GM06990 (cell line): ENCODE data around the gene PSMG3.

ENCODE experiments used
- DNase-seq: peaks from one replicate; pipeline ENCODE4 v3.0.0-alpha.2; 2011; ENCODE audit not compliant: insufficient read length; ENCODE audit errors: extremely low read depth
- H3K27me3 ChIP-seq: replicated peaks from 2 replicates; pipeline ENCODE4 v1.6.0; 2011; ENCODE audit warnings: low read length; ENCODE audit not compliant: control insufficient read depth, insufficient read depth
- H3K36me3 ChIP-seq: 2 replicates; pipeline ENCODE4 v1.5.1; 2011; ENCODE audit warnings: low read length; ENCODE audit not compliant: control insufficient read depth, insufficient read depth
- H3K4me3 ChIP-seq: replicated peaks from 2 replicates; pipeline ENCODE4 v1.5.1; 2011; ENCODE audit warnings: low read depth, mild to moderate bottlenecking, control low read depth, low read length
- TF ChIP-seq, protein P1 (sequence below): IDR thresholded peaks from 2 replicates; pipeline ENCODE4 v1.5.1; 2011; ENCODE audit warnings: low read length, control low read depth, mild to moderate bottlenecking, inconsistent platforms; ENCODE audit not compliant: insufficient read depth, poor library complexity, severe bottlenecking

The PSMG3 gene

DNA sequence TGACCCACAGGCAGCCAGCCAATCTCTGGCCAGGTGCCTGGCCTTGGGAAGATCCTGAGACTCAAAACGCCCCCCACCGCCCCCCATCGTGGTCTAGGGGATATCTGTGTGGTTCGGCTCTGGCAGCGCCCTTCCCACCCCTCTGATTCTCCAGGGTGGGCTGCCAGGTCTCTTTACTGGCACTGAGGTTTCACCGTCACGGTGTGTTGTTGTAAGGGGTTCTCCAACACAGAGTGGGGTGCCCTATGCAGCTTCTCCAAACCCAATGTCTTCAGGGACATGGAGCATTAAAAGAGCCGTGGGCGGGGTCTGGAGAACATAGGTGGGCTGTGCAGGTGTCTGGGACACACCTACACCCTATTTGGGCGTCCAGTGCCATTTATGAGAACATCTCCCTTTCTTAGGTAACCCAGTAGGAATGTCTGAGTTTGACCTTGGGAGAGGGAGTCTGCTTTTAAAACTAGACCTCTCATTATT is 37.8 kb downstream of the PSMG3 start:
- TF ChIP-seq, protein P1, sequence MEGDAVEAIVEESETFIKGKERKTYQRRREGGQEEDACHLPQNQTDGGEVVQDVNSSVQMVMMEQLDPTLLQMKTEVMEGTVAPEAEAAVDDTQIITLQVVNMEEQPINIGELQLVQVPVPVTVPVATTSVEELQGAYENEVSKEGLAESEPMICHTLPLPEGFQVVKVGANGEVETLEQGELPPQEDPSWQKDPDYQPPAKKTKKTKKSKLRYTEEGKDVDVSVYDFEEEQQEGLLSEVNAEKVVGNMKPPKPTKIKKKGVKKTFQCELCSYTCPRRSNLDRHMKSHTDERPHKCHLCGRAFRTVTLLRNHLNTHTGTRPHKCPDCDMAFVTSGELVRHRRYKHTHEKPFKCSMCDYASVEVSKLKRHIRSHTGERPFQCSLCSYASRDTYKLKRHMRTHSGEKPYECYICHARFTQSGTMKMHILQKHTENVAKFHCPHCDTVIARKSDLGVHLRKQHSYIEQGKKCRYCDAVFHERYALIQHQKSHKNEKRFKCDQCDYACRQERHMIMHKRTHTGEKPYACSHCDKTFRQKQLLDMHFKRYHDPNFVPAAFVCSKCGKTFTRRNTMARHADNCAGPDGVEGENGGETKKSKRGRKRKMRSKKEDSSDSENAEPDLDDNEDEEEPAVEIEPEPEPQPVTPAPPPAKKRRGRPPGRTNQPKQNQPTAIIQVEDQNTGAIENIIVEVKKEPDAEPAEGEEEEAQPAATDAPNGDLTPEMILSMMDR = no peak
- Histone ChIP-seq H3K4me3 (peak overlapping the region; percentile 79), H3K27me3 (no peaks in the 10 kb centered on the region; the same call in 1 of the 2 replicates), H3K36me3 (peaks cover 6% of the 10 kb centered on the region)
- peak; percentile 17 for DNase-seq

DNA sequence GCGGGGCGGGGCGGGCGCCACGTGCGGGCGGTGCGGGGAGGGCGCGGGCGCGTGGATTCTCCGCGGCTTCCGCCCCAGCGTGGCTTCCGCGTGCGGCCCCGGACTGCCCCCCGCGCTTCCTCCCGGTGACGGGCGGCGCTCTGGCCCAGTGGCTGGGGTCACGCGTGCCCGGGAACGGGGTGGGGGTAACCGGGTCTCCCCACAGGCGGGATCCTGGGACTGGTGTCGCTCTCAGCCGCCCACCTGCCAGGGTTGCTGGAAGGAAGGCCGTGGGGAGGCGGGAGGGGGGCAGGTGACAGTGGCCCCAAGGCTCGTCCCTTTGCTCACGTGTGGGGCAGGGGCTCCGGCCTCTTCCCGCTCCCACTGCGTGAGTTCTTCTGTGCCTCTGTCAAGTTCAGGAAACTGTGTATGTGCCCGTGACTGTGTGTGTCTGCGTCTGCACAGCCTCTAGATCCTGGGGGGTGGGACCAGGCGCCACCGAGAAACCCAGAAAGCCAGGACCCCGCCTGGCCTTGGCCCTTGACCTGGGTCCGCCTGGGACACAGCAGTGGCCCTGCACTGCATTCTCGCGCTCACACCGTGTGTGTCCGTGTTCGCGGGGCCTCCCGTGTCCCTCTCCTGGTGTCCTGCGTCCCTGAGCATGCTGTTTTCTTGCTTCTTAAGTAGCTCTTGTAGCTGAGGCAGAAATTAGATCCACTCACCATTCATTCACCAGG is 38.4 kb downstream of the PSMG3 start:
- TF ChIP-seq, protein P1 = no peak
- H3K36me3 ChIP-seq = peaks cover 3% of the 10 kb centered on the region
- H3K27me3 ChIP-seq = no peaks in the 10 kb centered on the region; the same call in 1 of the 2 replicates
- peak overlapping the region; percentile 79 for H3K4me3 ChIP-seq
- peak; percentile 45 for DNase-seq

DNA sequence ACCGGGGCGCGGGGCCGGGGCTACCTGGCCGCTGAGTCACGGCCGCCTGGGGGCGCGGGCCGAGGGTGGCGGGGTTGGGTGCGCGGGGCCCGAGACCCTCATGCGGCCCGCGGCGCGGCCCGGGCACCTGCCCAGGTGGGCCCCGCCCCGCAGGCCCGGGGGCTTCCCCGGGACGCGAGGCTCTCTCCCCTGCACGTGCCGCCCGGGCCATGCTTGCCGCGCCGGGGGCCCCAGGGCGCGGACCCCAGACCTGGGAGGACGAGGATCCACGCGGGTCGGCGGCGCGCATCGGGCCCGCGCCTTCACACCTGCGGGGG is 38.9 kb downstream of the PSMG3 start:
- TF ChIP-seq, protein P1 = no peak
- Histone ChIP-seq H3K27me3 (no peaks in the 10 kb centered on the region; the same call in 1 of the 2 replicates), H3K4me3 (peak overlapping the region; percentile 79), H3K36me3 (peaks cover 3% of the 10 kb centered on the region)
- DNase-seq = no peak

DNA sequence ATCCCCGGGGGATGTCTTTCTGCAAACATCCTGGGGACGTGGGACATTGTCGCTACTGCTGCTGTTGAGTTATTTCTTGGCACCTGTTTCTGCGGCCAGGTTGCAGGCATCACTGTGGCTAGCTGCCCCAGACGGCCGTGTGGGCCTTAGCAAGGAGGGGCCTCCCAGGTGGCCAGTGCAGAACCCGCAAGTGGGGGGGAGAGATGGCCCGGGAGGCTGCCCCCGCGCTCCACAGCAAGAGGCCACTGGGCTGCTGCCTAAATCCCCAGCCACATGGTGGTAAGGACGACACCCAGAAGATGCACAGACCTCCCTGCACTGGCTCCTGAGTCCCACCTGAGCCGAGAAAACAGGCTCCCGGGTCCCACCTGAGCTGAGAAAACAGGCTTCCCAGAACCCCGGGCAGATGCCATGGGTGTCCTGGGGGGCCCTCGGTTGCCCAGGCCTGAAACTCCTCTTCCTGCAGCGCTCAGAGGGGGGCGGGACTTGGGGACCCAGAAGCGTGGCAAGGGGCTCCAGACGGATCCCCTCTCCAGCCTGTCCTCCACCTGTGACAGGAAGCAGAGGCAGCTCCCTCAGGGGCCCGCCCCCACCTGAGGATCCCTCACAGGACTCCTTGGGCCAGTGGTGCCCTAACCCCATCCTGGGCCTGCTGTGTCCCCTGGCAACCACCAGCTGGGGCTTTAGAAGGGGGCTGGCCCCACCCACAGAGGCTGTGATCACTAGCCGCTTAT is 40.3 kb downstream of the PSMG3 start:
- Histone ChIP-seq H3K36me3 (no peaks in the 10 kb centered on the region; the same call in 1 of the 2 replicates), H3K27me3 (no peaks in the 10 kb centered on the region; the same call in 1 of the 2 replicates), H3K4me3 (no peak overlapping the region)
- TF ChIP-seq, protein P1 = no peak
- DNase-seq = peak; percentile 11

DNA sequence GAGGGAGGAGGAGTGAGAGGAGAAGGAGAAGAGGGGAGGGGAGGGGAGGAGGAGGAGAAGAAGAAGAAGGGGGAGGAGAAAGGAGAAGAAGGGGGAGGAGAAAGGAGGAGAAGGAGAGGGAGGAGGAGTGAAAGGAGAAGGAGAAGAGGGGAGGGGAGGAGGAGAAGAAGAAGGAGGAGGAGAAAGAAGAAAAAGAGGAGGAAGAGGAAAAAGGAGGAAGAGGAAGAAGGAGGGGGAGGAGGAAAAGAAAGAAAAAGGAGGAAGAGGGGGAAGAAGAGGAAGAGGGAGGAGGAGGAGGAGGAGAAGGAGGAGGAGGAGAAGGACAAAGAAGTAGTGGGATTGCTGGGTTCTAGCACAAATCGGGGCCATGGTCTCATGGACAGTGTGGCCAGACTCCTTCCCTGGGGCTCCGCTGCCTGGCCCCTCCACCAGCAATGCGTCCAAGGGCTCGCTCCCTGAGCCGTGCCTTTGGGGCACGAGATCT is 43.5 kb downstream of the PSMG3 start:
- no peaks in the 10 kb centered on the region; the same call in 1 of the 2 replicates for H3K27me3 ChIP-seq
- DNase-seq = no peak
- no peaks in the 10 kb centered on the region for H3K36me3 ChIP-seq
- TF ChIP-seq, protein P1 = no peak
- no peak overlapping the region for H3K4me3 ChIP-seq
